HCT116 (cell line): ENCODE data around the gene CD82.

Experiments
- EGR1 ChIP-seq: IDR thresholded peaks from 2 replicates; pipeline ENCODE4 v1.6.1; 2012; ENCODE audit warnings: low read depth
- EZH2 ChIP-seq: fragments of 200-600 bp; sonication (generic); IDR thresholded peaks from 2 replicates; pipeline ENCODE4 v1.6.1; 2017; ENCODE audit warnings: antibody characterized with exemption, mixed run types
- POLR2A ChIP-seq: IDR thresholded peaks from 2 replicates; pipeline ENCODE4 v1.7.0; 2011; ENCODE audit warnings: borderline replicate concordance; ENCODE audit not compliant: insufficient read depth, insufficient read length; ENCODE audit errors: extremely low read depth
- POLR2AphosphoS5 ChIP-seq: IDR thresholded peaks from 2 replicates; pipeline ENCODE4 v1.6.1; 2011; ENCODE audit warnings: mild to moderate bottlenecking, low read depth, low read length, moderate library complexity
- RAD21 ChIP-seq: IDR thresholded peaks from 2 replicates; pipeline ENCODE4 v1.6.1; 2012; ENCODE audit warnings: low read depth, mild to moderate bottlenecking
- REST ChIP-seq: IDR thresholded peaks from 2 replicates; pipeline ENCODE4 v1.6.1; 2012; ENCODE audit warnings: low read depth
- SIN3A ChIP-seq: IDR thresholded peaks from 2 replicates; pipeline ENCODE4 v1.6.1; 2012; ENCODE audit warnings: low read depth
- YY1 ChIP-seq: IDR thresholded peaks from 2 replicates; pipeline ENCODE4 v1.6.1; 2011; ENCODE audit warnings: low read length, low read depth, moderate library complexity, mild to moderate bottlenecking; ENCODE audit not compliant: insufficient replicate concordance; ENCODE audit errors: extremely low read depth
- ZBTB33 ChIP-seq: IDR thresholded peaks from 2 replicates; pipeline ENCODE4 v1.6.1; 2011; ENCODE audit warnings: mild to moderate bottlenecking, low read length, moderate library complexity; ENCODE audit not compliant: insufficient replicate concordance; ENCODE audit errors: extremely low read depth
- TF ChIP-seq, protein P1 (sequence below): IDR thresholded peaks from 2 replicates; pipeline ENCODE4 v1.6.1; 2012

DNA sequence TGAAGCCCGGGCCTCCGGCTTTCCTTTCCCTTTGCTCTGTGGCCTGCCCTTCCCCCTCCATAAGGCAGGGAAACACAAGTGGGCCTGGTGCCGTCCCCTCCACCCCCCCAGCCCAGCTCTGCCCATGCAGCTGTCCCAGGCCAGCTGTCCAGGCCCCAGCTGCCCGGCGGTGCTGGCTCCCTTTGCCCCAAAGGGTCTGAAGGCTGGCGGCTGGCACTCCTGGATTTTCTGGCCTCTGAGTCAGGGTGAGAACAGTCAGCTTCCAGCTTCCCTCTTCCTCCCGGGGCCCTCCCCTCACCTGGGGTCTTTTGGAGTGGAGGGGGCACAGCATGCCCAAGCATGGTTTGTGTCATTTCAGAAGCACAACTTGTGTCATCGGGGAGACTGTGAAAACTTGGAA lies 27.8 kb downstream of the CD82 start:
- TF ChIP-seq POLR2A (no peak), POLR2AphosphoS5 (no peak), RAD21 (no peak), ZBTB33 (no peak), EZH2 (no peak), YY1 (no peak), EGR1 (no peak), REST (no peak), SIN3A (no peak)
- TF ChIP-seq, protein P1, sequence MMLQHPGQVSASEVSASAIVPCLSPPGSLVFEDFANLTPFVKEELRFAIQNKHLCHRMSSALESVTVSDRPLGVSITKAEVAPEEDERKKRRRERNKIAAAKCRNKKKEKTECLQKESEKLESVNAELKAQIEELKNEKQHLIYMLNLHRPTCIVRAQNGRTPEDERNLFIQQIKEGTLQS: no peak
